NCI-H2029 treated with DMSO at 0.1 percent for 48 hours (cell line): ENCODE measurements around the gene PHLPP1.
"Not testable (repeated sequence)": the region's sequence is repeated elsewhere in the genome, so short reads cannot be mapped to it uniquely, and the experiment has no call there.

Experiments used
- DNase-seq: peaks from one replicate; lab custom pipeline; 2025; lab: John Stamatoyannopoulos, UW

Gene PHLPP1

GRCh38 chr18:62717925-62718800, 2.8 kb downstream of the PHLPP1 start:
- no peak for DNase-seq

GRCh38 chr18:62720048-62720447, 4.7 kb downstream of the PHLPP1 start:
- no peak for DNase-seq

GRCh38 chr18:62720766-62721613, 5.6 kb downstream of the PHLPP1 start:
- DNase-seq = no peak

- DNase-seq = no peak
These were observed 6.8 kb downstream of the PHLPP1 start for GRCh38 chr18:62721839-62722795.

GRCh38 chr18:62723666-62724281, 8.4 kb downstream of the PHLPP1 start:
- DNase-seq = no peak

GRCh38 chr18:62725896-62726295, 10.6 kb downstream of the PHLPP1 start:
- no peak for DNase-seq

GRCh38 chr18:62728254-62728653, 12.9 kb downstream of the PHLPP1 start:
- no peak for DNase-seq

GRCh38 chr18:62729487-62730386, 14.4 kb downstream of the PHLPP1 start:
- no peak for DNase-seq

GRCh38 chr18:62730941-62731340, 15.6 kb downstream of the PHLPP1 start:
- no peak for DNase-seq

- no peak for DNase-seq
These were observed 17.3 kb downstream of the PHLPP1 start for GRCh38 chr18:62732617-62733016.

- DNase-seq = no peak
These were observed 18.9 kb downstream of the PHLPP1 start for GRCh38 chr18:62734290-62734689.

GRCh38 chr18:62735387-62735786, 20.0 kb downstream of the PHLPP1 start:
- DNase-seq = no peak

- no peak for DNase-seq
These were observed 20.9 kb downstream of the PHLPP1 start for GRCh38 chr18:62736077-62736855.

GRCh38 chr18:62737241-62737873, 22.0 kb downstream of the PHLPP1 start:
- DNase-seq = no peak

GRCh38 chr18:62738639-62739038, 23.3 kb downstream of the PHLPP1 start:
- no peak for DNase-seq

GRCh38 chr18:62739911-62740310, 24.6 kb downstream of the PHLPP1 start:
- DNase-seq = no peak

GRCh38 chr18:62740650-62741049, 25.3 kb downstream of the PHLPP1 start:
- DNase-seq = not testable (repeated sequence)

GRCh38 chr18:62741118-62741566, 25.8 kb downstream of the PHLPP1 start:
- no peak for DNase-seq

GRCh38 chr18:62741584-62741983, 26.2 kb downstream of the PHLPP1 start:
- no peak for DNase-seq
